ENCODE results near the gene CC2D2B.

CC2D2B gene

DNA sequence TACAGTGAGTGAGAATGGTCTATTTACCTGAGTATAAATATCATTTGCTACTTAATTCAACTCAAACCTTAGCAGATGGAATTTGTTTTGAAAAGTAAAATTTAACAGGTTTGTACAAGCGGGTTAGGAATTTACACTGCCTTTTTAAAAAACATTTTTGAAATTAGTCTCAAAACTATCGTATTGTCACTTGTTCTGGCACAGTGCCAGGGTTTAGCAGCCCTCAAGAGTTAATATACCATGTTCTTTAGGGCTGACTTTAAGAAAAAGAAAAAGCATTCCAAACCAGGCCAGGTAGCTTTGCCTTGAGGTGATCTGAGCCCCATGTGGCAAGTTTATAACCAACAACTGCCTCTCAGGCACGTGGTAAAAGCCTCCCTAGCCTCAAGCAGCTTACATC lies 153.5 kb downstream of the CC2D2B start:
- Mint-ChIP-seq H3K36me3 (peaks cover 62% of the 10 kb centered on the region), H3K9me3 (no peaks in the 10 kb centered on the region), H3K4me1 (peaks cover 42% of the 10 kb centered on the region), H3K4me3 (no peak overlapping the region), H3K27ac (no peak overlapping the region)
- DNase-seq (ENCODE audit: low spot score in 2 of 2) = no peak
- ATAC-seq = no peak

DNA sequence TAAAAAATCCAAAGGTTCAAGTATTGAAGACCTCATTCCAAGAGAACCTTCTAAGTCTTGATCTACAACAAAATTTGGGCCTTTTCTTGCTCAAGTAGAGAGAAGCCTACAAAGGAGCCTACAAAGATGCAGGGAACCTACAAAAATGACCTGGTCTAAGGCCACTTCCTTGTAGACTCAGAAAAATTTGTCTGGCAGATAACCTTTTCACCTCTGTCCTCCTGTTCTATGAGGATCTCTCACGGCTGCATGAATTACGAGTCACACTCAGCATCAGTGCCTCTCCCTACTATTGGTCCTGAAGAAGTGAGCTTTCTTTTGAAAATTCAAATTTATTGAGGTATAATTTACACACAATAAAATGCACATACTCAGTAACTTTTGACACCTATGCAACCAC lies 164.9 kb downstream of the CC2D2B start:
- Mint-ChIP-seq H3K4me1 (peaks cover 22% of the 10 kb centered on the region), H3K9me3 (no peaks in the 10 kb centered on the region), H3K36me3 (no peaks in the 10 kb centered on the region), H3K27ac (peak overlapping the region; percentile 73), H3K4me3 (no peak overlapping the region)
- DNase-seq (ENCODE audit: low spot score in 2 of 2) (no peak), ATAC-seq (no peak)

DNA sequence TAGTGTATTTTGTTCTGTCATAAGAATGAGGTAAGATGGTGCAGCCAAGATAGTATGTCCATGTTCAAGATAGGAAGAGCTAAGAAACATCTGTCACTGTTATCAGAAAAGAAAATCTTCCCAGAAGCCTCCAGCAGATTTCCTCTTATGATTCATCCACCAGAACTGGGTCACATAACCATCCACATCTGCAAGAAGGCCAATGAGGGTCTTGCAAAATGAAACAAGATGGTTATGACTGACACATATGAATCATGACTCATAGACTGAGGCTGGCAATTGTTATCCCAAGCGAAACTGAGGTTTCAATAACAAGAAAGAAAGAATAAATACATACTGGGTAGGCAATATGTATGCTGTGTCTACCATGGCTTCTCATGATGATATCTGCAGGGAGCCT lies 165.9 kb downstream of the CC2D2B start:
- Mint-ChIP-seq H3K27ac (peak overlapping the region; percentile 73), H3K4me1 (peaks cover 22% of the 10 kb centered on the region), H3K4me3 (peak overlapping the region; percentile 28), H3K9me3 (no peaks in the 10 kb centered on the region), H3K36me3 (no peaks in the 10 kb centered on the region)
- ATAC-seq (peak; percentile 99), DNase-seq (ENCODE audit: low spot score in 2 of 2) (peak in 1 of 2 donors; percentile 6)

DNA sequence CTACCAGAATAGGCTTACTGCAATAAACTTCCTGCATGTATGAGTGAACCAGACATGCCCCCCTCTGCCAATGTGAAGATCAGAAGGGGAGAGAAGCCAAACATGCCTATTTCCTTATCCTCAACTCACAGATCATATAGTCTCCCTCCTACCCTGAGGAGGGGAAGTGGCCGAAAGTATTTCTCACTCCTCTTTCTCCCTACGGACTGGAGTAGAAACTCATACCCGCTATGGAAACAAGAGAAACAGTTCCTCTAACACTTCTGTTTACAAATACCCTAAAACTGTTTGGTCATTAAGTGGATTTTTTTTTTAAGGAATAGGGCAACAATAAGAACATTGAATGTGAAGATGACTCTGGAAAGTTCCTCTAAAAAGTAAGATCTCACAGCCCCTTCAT lies 167.0 kb downstream of the CC2D2B start:
- Mint-ChIP-seq H3K4me1 (peaks cover 22% of the 10 kb centered on the region), H3K27ac (no peak overlapping the region), H3K4me3 (no peak overlapping the region), H3K9me3 (no peaks in the 10 kb centered on the region), H3K36me3 (no peaks in the 10 kb centered on the region)
- ATAC-seq = no peak
- DNase-seq (ENCODE audit: low spot score in 2 of 2) = no peak

DNA sequence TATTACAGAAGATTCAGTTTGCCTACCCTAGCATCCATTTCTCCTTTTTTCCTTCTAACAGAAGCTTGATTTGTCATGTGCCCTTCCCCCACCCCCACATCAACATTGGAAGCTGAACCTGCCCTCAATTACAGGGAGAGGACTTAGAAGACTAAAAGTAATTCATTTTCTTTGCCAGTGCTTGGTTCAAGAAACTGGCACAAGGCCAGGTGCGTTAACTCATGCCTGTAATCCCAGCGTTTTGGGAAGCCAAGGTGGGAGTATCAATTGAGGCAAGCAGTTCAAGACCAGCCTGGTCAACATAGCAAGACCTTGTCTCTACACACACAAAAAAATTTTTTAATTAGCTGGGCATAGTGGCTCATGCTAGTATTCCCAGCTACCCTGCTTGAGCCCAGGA lies 168.2 kb downstream of the CC2D2B start:
- Mint-ChIP-seq H3K36me3 (no peaks in the 10 kb centered on the region), H3K9me3 (no peaks in the 10 kb centered on the region), H3K4me1 (peaks cover 27% of the 10 kb centered on the region), H3K27ac (no peak overlapping the region), H3K4me3 (no peak overlapping the region)
- no peak for DNase-seq (ENCODE audit: low spot score in 2 of 2)
- ATAC-seq = no peak

DNA sequence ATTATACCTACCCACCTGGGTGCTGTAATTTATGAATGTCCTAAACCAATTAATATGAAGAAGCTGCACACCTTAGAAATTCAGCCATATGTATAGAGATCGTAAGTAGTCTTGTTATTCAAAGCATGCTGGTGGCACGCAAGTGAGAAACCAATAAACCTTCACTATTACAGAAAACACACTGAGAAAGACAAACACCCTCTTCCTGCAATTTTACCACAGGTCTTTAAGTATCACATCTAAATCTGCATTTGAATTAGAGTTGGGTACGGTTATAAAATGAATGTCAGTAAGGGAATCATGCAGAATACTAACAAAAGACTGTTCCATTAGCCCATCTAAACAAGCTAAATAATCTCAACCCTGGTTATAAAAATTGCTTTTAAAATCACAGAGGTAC lies 169.4 kb downstream of the CC2D2B start:
- Mint-ChIP-seq H3K27ac (no peak overlapping the region), H3K9me3 (no peaks in the 10 kb centered on the region), H3K36me3 (no peaks in the 10 kb centered on the region), H3K4me3 (no peak overlapping the region), H3K4me1 (peaks cover 28% of the 10 kb centered on the region)
- DNase-seq (ENCODE audit: low spot score in 2 of 2) (no peak), ATAC-seq (no peak)

DNA sequence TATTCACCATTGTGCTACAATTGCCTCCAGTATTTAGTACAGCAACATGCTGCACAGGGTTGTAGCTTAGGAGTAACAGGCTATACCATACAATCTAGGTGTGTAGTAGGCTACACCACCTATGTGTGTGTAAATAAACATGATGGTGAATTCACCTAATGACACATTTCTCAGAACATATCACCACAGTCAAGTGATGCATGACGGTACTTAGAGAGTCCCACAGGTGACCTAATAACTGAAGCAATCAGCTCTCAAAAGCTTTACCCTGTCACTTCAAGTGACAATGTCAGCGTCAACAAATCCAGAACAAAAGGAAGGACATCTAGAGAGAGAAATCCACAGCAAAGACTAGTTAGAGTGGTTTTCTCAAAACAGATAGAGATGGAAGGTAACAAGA lies 174.4 kb downstream of the CC2D2B start:
- peak; percentile 65 for ATAC-seq
- H3K9me3 Mint-ChIP-seq = no peaks in the 10 kb centered on the region
- no peak overlapping the region for H3K4me3 Mint-ChIP-seq
- H3K27ac Mint-ChIP-seq = no peak overlapping the region
- DNase-seq (ENCODE audit: low spot score in 2 of 2) = no peak
- peaks cover 6% of the 10 kb centered on the region for H3K4me1 Mint-ChIP-seq
- H3K36me3 Mint-ChIP-seq = peaks cover 5% of the 10 kb centered on the region
